Measurements from ENCODE around the gene OR2K2.
"Not testable (repeated sequence)": the region's sequence is repeated elsewhere in the genome, so short reads cannot be mapped to it uniquely, and the experiment has no call there.

Gene OR2K2

DNA sequence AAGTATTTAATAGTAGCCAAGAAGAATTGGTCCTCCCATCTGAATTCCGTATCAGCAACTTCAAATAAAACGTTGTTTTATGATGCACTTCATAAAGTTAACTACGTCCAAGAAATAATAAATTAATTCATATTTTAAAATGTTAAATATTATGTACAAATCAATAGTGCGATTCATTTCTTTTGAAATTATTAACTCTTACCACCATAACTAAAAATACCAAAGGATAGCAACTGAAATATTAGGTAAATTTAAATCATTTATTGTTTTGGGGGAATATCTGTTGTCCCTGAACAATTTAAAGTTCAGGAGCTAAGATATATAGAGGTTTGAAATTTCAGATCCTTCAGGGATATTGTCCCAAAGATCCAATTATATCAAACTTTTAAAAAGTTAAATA lies at the start of gene OR2K2:
Gene OR2K2, minus strand, starts transcription at position 101 of the 400 bp plus-strand sequence. CDS start 1,791 bp downstream, outside the sequence.
- no peak for DNase-seq

GRCh38 chr9:111375817-111376564 lies 46.0 kb upstream of the OR2K2 start:
- no peak for DNase-seq

GRCh38 chr9:111375062-111375461 lies 45.0 kb upstream of the OR2K2 start:
- DNase-seq, result no peak

- DNase-seq, result no peak
Measured at GRCh38 chr9:111372297-111372696, 42.3 kb upstream of the OR2K2 start.

- DNase-seq, result no peak
Measured at GRCh38 chr9:111366978-111367377, 37.0 kb upstream of the OR2K2 start.

- no peak for DNase-seq
Measured at GRCh38 chr9:111362526-111362925, 32.5 kb upstream of the OR2K2 start.

GRCh38 chr9:111360881-111361280 lies 30.9 kb upstream of the OR2K2 start:
- no peak for DNase-seq

DNA sequence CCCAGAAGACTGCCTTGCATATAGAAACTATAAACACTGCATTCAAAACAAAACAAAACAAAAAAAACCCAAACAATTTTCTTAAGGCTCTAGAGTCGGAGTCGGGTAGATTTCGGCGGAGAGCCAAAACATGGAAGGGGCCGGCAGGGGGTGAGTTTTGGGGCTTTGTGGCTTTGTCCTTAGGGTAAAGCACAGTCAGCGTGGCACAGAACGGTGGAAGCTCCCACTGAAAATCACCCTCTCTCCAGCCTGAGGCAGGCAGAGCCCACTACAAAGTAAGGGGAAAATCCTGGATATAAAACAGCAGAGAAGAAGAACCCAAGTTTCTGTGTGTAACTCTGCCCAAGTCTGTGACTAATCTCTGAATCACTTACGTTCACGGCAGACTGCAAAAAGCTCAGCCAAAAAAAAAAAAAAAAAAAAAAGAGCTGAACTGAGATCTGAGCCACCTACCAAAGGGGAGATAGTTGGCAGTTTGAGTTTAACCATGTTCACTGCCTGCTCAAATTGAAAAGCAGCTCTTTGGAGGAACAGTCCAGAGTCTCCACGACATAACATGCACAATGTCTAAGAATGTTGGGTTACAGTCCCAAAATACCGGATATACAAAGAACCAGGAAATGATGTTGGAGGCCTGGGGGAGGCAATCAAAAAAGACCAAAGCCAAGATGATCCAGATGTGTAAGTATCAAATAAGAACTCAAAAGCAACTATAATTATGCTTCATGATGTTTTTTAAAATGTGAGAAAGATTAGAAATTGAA lies 26.6 kb upstream of the OR2K2 start:
- no peak for DNase-seq

DNA sequence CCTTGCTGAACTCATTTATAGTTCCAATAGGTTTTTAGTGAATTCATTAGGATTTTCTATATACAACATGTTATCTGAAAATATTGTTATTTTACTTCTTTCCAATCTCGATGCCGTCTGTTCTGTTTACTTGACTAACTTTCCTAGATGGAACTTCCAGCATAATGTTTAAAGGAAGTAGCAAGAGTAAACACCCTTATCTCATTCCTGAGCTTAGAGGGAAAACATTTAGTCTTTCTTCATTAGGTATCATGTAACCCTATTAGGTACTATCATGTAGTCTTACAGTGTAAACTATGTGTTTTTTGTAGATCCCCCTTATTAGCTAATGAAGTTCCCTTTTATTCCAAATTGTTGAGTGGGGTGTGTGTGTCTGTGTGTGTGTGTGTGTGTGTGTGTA lies 22.5 kb upstream of the OR2K2 start:
- no peak for DNase-seq

GRCh38 chr9:111350556-111350955 lies 20.5 kb upstream of the OR2K2 start:
- no peak for DNase-seq

DNA sequence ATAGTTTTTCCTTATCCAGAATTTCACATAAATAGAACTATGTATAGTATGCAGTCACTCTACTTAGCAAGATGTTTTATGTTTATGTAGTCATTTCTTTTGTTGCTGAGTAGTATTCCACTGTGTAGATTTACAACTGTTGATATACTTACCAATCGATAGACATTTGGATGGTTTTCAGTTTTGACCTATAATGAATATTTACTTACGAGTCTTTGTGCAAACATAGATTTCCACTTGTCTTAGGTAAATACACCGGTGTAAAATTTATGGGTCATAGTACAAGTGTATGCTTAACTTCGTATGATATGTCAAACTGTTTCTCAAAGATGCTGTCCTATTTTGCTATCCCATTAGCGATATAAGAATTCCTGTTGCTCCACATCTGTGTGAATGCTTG lies 19.7 kb upstream of the OR2K2 start:
- DNase-seq, result no peak

DNA sequence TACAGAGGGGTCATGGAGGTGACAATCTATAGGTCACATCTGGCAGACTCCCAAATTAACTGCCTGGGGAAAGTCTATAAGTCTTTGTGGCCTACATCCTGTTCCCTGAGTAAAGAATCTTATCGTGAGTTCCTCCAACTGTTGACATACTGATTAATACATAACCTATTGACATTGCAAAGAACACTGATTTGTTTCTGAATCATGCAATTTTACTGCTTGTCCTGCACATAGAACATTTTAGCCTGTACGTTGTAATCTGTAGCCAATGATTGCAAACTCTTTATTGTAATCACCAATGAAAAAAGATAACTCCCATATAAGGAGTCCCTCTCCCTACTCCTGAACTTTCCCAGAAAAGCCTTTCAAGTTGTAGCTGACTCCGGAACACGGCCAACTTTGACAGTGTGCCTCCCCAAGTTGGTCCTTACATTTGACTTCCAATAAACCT lies 18.8 kb upstream of the OR2K2 start:
- no peak for DNase-seq

- DNase-seq, result not testable (repeated sequence)
Measured at GRCh38 chr9:111334318-111334863, 4.4 kb upstream of the OR2K2 start.

DNA sequence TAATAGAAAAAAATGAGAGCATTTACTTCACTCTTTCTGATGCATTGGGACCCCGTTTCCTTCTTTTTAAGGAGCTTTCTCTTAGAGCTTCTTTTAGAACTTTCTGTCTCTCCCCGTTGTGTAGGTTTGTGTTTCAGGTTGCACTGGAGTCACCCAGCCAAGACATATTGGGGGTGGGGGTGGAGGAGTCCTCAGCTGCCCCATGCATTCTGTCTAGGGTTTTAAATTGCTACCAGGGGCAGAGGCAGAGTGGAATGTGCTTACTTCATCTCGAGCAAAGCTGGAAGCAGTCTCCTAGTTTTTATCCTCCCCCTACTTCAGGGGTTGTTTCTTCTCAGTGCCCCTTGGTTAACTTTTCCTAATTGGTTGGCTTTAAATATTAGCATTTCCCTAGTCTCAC lies 9.4 kb downstream of the OR2K2 start:
- DNase-seq, result no peak

- DNase-seq, result no peak
Measured at GRCh38 chr9:111316796-111317195, 13.2 kb downstream of the OR2K2 start.

DNA sequence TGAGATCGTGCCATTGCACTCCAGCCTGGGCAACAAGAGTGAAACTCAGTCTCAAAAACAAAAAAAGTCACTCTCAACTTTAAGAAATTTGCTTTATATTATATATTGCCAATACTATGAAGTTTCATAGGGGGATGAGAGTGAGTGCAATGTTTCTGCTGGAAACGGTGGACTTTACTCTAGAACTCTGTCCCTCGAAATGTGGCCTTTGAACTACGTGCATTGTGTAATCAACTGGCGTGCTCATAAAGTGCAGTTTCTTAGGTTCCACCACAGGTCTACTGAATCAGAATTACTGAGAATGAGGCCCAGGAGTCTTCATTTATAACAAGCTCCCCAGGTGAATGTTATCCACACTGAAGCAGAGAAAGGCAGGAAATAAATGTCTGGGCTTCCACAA lies 24.1 kb downstream of the OR2K2 start:
- DNase-seq, result no peak

- DNase-seq, result not testable (repeated sequence)
Measured at GRCh38 chr9:111304000-111304399, 26.0 kb downstream of the OR2K2 start.

GRCh38 chr9:111301195-111301594 lies 28.8 kb downstream of the OR2K2 start:
- DNase-seq, result no peak

- DNase-seq, result no peak
Measured at GRCh38 chr9:111300140-111300735, 29.8 kb downstream of the OR2K2 start.

DNA sequence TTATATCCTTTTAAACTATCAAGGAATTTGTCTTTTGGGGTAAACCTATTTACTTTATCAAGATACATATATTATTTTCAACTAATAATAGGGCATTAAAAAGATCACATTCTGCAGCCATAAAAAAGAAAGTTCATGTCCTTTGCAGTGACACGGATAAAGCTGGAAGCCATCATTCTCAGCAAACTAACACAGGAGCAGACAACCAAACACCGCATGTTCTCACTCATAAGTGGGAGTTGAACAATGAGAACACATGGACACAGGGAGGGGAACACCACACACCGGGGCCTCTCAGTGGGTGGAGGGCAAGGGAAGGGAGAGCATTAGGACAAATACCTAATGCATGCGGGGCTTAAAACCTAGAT lies 30.4 kb downstream of the OR2K2 start:
- not testable (repeated sequence) for DNase-seq

DNA sequence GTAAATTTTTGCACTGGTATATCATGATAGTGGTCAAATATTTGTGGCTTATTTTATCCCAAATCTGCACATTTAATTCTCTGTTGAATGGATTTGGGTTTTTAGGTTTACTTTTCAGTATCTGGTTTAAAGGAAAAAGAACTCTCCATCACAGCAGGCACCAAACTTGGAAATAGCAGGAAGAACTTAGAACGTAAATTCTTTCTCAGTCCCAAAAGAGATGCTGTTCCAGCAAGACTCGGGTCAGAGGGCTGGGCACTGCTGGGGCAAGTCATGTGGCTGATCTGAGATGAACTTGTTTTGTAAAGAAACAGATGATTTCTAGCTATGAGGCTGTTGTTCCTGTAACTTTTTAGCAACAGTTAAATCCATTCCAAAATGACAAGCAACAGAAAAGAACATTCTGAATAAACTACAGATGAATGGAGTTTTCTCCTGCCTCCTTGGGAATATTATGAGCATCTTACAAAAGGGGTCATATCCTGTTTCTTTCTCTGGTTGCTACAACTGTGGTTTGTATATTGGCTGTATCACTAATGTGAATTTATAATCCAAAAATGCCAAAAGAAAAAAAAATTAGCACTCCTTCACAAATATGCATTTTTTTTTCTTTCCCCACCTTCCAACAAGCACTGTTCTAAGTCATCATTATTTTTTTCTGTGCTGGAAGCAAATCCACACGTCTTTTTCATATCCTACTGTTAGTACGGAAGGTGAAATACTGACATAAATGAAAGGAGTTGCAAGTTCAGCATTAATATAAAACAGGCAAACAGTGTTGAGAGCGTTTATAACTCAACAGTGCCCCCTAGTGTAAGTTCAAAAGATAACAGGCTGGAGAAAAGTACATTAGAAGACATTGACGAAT lies 31.1 kb downstream of the OR2K2 start:
- DNase-seq, result no peak

- DNase-seq, result no peak
Measured at GRCh38 chr9:111298111-111298510, 31.9 kb downstream of the OR2K2 start.

Measured in activated naive CD4-positive, alpha-beta T cell treated with anti-CD3 and anti-CD28 coated beads, Interleukin-2, amount 50 U/mL, for 16 hours (primary cell).